Ovary (tissue), 3 donors: ENCODE data around the gene FOCAD.

Experiments used
- EP300 ChIP-seq: sonication (generic); formaldehyde crosslinking; IDR thresholded peaks from one replicate; pipeline ENCODE4 v1.6.1; 2017; ENCODE audit warnings: antibody characterized with exemption
- POLR2A ChIP-seq: fragments of 450-650 bp; IDR thresholded peaks from one replicate; pipeline ENCODE4 v1.6.1; 2017; ENCODE audit warnings: antibody characterized with exemption, mild to moderate bottlenecking, moderate library complexity
- TF ChIP-seq, protein P1 (sequence below), 3 donors: fragments of 450-650 bp in 2 of 3; fragments of 200-600 bp in 1 of 3; IDR thresholded peaks; one replicate each; pipeline versions ENCODE4 v1.5.1 to v1.8.0; 2016 to 2022; ENCODE audit warnings: antibody characterized with exemption in 3 of 3, mild to moderate bottlenecking in 1 of 3
- donor health status: DM: no; HTN: no; CAD: no.

DNA sequence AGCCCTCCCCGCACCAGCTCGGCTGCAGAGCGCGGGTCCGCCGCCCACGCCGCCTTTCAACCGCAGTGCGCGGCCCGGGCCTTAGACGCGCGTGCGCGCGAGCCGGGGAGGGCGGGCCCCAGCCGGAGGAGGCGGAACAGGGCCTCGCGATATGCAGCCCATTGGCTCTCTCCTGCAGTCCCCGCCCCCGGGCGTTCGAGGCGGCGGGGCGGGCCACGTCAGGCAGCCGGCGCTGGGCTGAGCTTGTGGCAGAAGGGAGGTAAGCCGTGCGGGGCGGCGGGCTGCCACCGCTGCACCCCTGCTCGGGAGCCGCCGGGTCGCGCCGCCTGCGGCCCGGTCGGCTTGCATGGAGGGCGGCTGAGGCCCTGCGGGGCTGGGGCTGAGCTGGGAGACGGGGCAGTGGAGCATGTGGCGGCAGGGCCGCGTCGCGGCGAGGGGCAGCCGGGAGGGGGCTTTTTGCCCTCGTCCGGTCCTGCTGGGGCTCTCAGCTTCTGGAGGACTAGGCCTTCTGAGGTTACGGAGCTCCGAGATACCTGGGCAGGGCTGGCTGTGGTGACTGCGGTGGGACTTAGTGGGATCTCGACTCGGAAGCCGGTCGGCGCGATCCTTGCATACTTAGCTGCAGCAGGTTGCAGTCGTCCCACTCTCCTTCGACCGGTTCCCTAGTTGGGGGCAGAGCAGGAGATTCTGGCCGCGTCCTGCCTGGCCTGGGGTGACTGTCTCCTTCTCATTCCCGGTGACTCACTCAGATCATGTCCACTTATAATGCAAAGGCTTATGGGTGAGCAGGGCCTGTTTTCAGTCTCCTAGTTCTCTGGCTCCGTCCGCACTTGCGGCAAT is at the start of gene FOCAD:
- TF ChIP-seq, protein P1, sequence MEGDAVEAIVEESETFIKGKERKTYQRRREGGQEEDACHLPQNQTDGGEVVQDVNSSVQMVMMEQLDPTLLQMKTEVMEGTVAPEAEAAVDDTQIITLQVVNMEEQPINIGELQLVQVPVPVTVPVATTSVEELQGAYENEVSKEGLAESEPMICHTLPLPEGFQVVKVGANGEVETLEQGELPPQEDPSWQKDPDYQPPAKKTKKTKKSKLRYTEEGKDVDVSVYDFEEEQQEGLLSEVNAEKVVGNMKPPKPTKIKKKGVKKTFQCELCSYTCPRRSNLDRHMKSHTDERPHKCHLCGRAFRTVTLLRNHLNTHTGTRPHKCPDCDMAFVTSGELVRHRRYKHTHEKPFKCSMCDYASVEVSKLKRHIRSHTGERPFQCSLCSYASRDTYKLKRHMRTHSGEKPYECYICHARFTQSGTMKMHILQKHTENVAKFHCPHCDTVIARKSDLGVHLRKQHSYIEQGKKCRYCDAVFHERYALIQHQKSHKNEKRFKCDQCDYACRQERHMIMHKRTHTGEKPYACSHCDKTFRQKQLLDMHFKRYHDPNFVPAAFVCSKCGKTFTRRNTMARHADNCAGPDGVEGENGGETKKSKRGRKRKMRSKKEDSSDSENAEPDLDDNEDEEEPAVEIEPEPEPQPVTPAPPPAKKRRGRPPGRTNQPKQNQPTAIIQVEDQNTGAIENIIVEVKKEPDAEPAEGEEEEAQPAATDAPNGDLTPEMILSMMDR (IDR thresholded peaks at IDR 0.05) = peak in 1 of 3 donors; percentile 2
- TF ChIP-seq POLR2A (peak; percentile 83), EP300 (no peak)
